WTC11 (cell line): Measurements from ENCODE around the gene MYO7B. TPM values are rescaled to one million over a fixed set of nuclear protein-coding genes. Genes with fewer than 3 reads are reported as not detected.

Experiments
- ATAC-seq: fragments of 200-7000 bp; cut with Tn5 transposase; 2 replicates; pipeline ENCODE4 v1.10.0; 2021; ENCODE audit warnings: mild to moderate bottlenecking, moderate library complexity
- CTCF ChIA-PET: fragments of 300-600 bp; sonication (Branson Sonifier 250); formaldehyde crosslinking; loops from one replicate; lab custom pipeline; 2021; ENCODE audit warnings: antibody characterized with exemption; lab: Charles Lee
- POLR2A ChIA-PET: fragments of 350-600 bp; sonication (Branson Sonifier 250); formaldehyde crosslinking; loops from one replicate; lab custom pipeline; 2021; ENCODE audit warnings: antibody characterized with exemption; lab: Charles Lee
- DNase-seq: peaks from one replicate; pipeline ENCODE4 v3.0.0; 2021; ENCODE audit warnings: low spot score
- H3K27ac Mint-ChIP-seq: 2 replicates; pipeline ENCODE4 v1.8.0; 2021; ENCODE audit warnings: mixed read lengths
- H3K27me3 Mint-ChIP-seq: 2 replicates; pipeline ENCODE4 v1.8.0; 2021; ENCODE audit warnings: low read depth, mild to moderate bottlenecking, moderate library complexity, mixed read lengths
- H3K36me3 Mint-ChIP-seq: 2 replicates; pipeline ENCODE4 v1.8.0; 2021; ENCODE audit warnings: mixed read lengths
- H3K4me1 Mint-ChIP-seq: 2 replicates; pipeline ENCODE4 v1.8.0; 2022; ENCODE audit warnings: mixed read lengths
- H3K4me3 Mint-ChIP-seq: 2 replicates; pipeline ENCODE4 v1.8.0; 2021; ENCODE audit warnings: mild to moderate bottlenecking, moderate library complexity, mixed read lengths
- H3K9me3 Mint-ChIP-seq: 2 replicates; pipeline ENCODE4 v1.8.0; 2021; ENCODE audit warnings: mixed read lengths
- AR ChIP-seq: fragments of 250-450 bp; sonication (Bioruptor Pico); IDR thresholded peaks from 2 replicates; pipeline ENCODE4 v1.9.0; 2021; ENCODE audit warnings: mild to moderate bottlenecking
- CREB1 ChIP-seq: sonication (generic); formaldehyde crosslinking; IDR thresholded peaks from 2 replicates; pipeline ENCODE4 v1.8.0; 2023; ENCODE audit warnings: mild to moderate bottlenecking, missing genetic modification reagents
- E2F5 ChIP-seq: sonication (generic); formaldehyde crosslinking; IDR thresholded peaks from 2 replicates; pipeline ENCODE4 v1.8.1; 2022; ENCODE audit warnings: mild to moderate bottlenecking, moderate library complexity, missing genetic modification reagents
- IRF2 ChIP-seq: sonication (generic); formaldehyde crosslinking; IDR thresholded peaks from 2 replicates; pipeline ENCODE4 v1.8.0; 2022; ENCODE audit warnings: low read depth, missing genetic modification reagents, borderline replicate concordance
- MAX ChIP-seq: sonication (generic); formaldehyde crosslinking; IDR thresholded peaks from 2 replicates; pipeline ENCODE4 v1.8.0; 2022; ENCODE audit warnings: mild to moderate bottlenecking, missing genetic modification reagents
- NR1H2 ChIP-seq: sonication (generic); formaldehyde crosslinking; IDR thresholded peaks from 2 replicates; pipeline ENCODE4 v1.9.0; 2021; ENCODE audit warnings: mild to moderate bottlenecking, moderate library complexity, missing genetic modification reagents
- PRDM15 ChIP-seq: sonication (generic); formaldehyde crosslinking; IDR thresholded peaks from 2 replicates; pipeline ENCODE4 v1.8.0; 2022; ENCODE audit warnings: missing genetic modification reagents
- PREB ChIP-seq: sonication (generic); formaldehyde crosslinking; IDR thresholded peaks from 2 replicates; pipeline ENCODE4 v1.8.1; 2022; ENCODE audit warnings: mild to moderate bottlenecking, missing genetic modification reagents, moderate library complexity, borderline replicate concordance
- PRRX2 ChIP-seq: fragments of 250-450 bp; sonication (Bioruptor Pico); IDR thresholded peaks from 2 replicates; pipeline ENCODE4 v1.8.0; 2021; ENCODE audit warnings: mild to moderate bottlenecking
- RORB ChIP-seq: fragments of 250-450 bp; sonication (Bioruptor Pico); IDR thresholded peaks from 2 replicates; pipeline ENCODE4 v1.9.0; 2021; ENCODE audit warnings: mild to moderate bottlenecking
- SP1 ChIP-seq: sonication (generic); formaldehyde crosslinking; conservative IDR thresholded peaks from 2 replicates; pipeline ENCODE4 v1.8.1; 2022; ENCODE audit warnings: missing genetic modification reagents
- USF1 ChIP-seq: sonication (generic); formaldehyde crosslinking; IDR thresholded peaks from 2 replicates; pipeline ENCODE4 v1.8.0; 2022; ENCODE audit warnings: mild to moderate bottlenecking, missing genetic modification reagents
- total RNA-seq: library from RNA; stranded (reverse); gene quantifications from 3 replicates; pipeline ENCODE4 v1.2.3, GENCODE V29; 2021
- TF ChIP-seq, protein P1 (sequence below): sonication (generic); formaldehyde crosslinking; IDR thresholded peaks from 2 replicates; pipeline ENCODE4 v1.8.0; 2023; ENCODE audit warnings: missing genetic modification reagents
- TF ChIP-seq, protein P2 (sequence below): fragments of 200-600 bp; IDR thresholded peaks from 2 replicates; pipeline ENCODE4 v1.8.0; 2022; ENCODE audit warnings: antibody characterized with exemption
- TF ChIP-seq, protein P3 (sequence below): sonication (generic); formaldehyde crosslinking; IDR thresholded peaks from 2 replicates; pipeline ENCODE4 v1.8.1; 2022; ENCODE audit warnings: missing genetic modification reagents, borderline replicate concordance

The MYO7B gene
- total RNA-seq, 1 experiment from 2014 or later = not detected

- TF ChIP-seq PRDM15 (CRISPR knock-in tag) = no peak
- TF ChIP-seq, protein P1, sequence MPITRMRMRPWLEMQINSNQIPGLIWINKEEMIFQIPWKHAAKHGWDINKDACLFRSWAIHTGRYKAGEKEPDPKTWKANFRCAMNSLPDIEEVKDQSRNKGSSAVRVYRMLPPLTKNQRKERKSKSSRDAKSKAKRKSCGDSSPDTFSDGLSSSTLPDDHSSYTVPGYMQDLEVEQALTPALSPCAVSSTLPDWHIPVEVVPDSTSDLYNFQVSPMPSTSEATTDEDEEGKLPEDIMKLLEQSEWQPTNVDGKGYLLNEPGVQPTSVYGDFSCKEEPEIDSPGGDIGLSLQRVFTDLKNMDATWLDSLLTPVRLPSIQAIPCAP (CRISPR knock-in tag) = no peak
Measured at GRCh38 chr2:127589841-127590240, 54.4 kb downstream of the MYO7B start (continued).

GRCh38 chr2:127590386-127591190, 55.1 kb downstream of the MYO7B start:
- Mint-ChIP-seq H3K36me3 (no peaks in the 10 kb centered on the region), H3K27ac (no peak overlapping the region), H3K9me3 (no peaks in the 10 kb centered on the region), H3K4me3 (no peak overlapping the region), H3K4me1 (peaks cover 10% of the 10 kb centered on the region), H3K27me3 (no peaks in the 10 kb centered on the region)
- no peak for ATAC-seq
- no peak for DNase-seq
- TF ChIP-seq MAX (CRISPR knock-in tag) (no peak), AR (CRISPR knock-in tag) (no peak)
- ChIA-PET POLR2A (interaction anchor here (0.7 to 1.0 kb wide), 4 partner anchors 12 to 107 kb away, joined by 3 read pairs; no protein-coding TSS in a partner anchor), CTCF (interaction anchor here (0.5 to 4.7 kb wide), 61 partner anchors 9 to 503 kb away, joined by 3 to 120 read pairs (median 7); partner anchors contain the start of genes GPR17, IWS1, LIMS2 and SFT2D3)

DNA sequence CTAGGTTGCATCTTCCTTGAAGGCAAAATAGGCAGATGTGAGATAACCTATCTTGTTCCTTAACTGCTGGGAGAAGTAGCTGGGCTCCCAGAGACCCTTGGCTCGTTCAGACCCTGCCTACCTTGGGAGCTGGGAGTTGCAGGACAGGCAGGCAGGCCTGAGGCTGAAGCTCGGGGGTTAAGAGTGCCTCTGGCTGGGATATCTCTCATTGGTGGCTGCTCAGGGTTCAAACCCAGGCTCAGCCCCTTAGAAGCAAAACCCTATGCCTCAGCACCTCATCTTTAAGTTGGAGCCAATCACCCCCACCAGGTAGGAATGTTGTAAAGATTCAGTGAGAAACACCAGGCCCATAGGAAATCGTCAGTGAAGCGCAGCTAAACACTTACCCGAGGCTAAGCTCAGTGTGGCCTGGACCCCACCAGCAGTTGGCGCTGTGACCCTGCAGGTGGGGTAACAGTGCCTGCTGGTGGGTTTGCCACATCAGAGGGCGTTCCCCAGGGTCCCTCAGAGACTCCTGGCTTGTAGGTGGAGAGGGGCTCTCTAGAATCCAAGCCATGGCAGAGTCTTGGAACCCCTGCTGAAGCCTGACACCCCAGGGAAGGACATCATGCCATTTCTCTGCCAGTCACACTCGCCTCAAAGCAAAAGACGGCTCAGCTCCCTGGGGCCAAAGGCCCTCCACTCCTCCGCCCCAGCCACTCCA, 55.9 kb downstream of the MYO7B start:
- Mint-ChIP-seq H3K36me3 (no peaks in the 10 kb centered on the region), H3K27ac (no peak overlapping the region), H3K4me3 (no peak overlapping the region)

More for the DNA sequence above, 55.9 kb downstream of the MYO7B start:
- H3K27me3 Mint-ChIP-seq = no peaks in the 10 kb centered on the region
- CTCF ChIA-PET = interaction anchor here (0.5 to 4.7 kb wide), 61 partner anchors 9 to 504 kb away, joined by 3 to 120 read pairs (median 7); partner anchors contain the start of genes GPR17, IWS1, LIMS2 and SFT2D3
- TF ChIP-seq SP1 (0 out of 2 replicates have a peak, but pooled peaks have one; percentile 30), IRF2 (CRISPR knock-in tag) (no peak), RORB (CRISPR knock-in tag) (no peak), NR1H2 (no peak), USF1 (no peak), E2F5 (CRISPR knock-in tag) (no peak), PREB (CRISPR knock-in tag) (no peak), PRRX2 (no peak), CREB1 (CRISPR knock-in tag) (no peak)
- TF ChIP-seq, protein P2, sequence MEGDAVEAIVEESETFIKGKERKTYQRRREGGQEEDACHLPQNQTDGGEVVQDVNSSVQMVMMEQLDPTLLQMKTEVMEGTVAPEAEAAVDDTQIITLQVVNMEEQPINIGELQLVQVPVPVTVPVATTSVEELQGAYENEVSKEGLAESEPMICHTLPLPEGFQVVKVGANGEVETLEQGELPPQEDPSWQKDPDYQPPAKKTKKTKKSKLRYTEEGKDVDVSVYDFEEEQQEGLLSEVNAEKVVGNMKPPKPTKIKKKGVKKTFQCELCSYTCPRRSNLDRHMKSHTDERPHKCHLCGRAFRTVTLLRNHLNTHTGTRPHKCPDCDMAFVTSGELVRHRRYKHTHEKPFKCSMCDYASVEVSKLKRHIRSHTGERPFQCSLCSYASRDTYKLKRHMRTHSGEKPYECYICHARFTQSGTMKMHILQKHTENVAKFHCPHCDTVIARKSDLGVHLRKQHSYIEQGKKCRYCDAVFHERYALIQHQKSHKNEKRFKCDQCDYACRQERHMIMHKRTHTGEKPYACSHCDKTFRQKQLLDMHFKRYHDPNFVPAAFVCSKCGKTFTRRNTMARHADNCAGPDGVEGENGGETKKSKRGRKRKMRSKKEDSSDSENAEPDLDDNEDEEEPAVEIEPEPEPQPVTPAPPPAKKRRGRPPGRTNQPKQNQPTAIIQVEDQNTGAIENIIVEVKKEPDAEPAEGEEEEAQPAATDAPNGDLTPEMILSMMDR = peak; percentile 61
- TF ChIP-seq, protein P3, sequence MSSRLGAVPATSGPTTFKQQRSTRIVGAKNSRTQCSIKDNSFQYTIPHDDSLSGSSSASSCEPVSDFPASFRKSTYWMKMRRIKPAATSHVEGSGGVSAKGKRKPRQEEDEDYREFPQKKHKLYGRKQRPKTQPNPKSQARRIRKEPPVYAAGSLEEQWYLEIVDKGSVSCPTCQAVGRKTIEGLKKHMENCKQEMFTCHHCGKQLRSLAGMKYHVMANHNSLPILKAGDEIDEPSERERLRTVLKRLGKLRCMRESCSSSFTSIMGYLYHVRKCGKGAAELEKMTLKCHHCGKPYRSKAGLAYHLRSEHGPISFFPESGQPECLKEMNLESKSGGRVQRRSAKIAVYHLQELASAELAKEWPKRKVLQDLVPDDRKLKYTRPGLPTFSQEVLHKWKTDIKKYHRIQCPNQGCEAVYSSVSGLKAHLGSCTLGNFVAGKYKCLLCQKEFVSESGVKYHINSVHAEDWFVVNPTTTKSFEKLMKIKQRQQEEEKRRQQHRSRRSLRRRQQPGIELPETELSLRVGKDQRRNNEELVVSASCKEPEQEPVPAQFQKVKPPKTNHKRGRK (CRISPR knock-in tag) = no peak
- DNase-seq = peak; percentile 88
- POLR2A ChIA-PET = interaction anchor here (0.7 to 1.0 kb wide), 4 partner anchors 11 to 106 kb away, joined by 3 read pairs; no protein-coding TSS in a partner anchor
- peaks cover 3% of the 10 kb centered on the region; the same call in 1 of the 2 replicates for H3K4me1 Mint-ChIP-seq
- peak; percentile 98 for ATAC-seq
- no peaks in the 10 kb centered on the region for H3K9me3 Mint-ChIP-seq
